Bronchial epithelial cell (primary cell): Measurements from ENCODE around the gene CTSS. TPM values are rescaled to one million over a fixed set of nuclear protein-coding genes. Genes with fewer than 3 reads are reported as not detected.

ENCODE experiments used
- DNase-seq: peaks from one replicate; pipeline ENCODE4 v3.0.0-alpha.2; 2010; ENCODE audit warnings: low read depth
- FAIRE-seq: peaks from 2 replicates; lab custom pipeline; 2011; peaks lifted over from hg19 to GRCh38; lab: Jason Lieb, UNC
- H3K27me3 ChIP-seq: 2 replicates; pipeline ENCODE4 v1.5.1; 2011; ENCODE audit warnings: low read length; ENCODE audit not compliant: control insufficient read depth, insufficient read depth
- H3K36me3 ChIP-seq: 2 replicates; pipeline ENCODE4 v1.5.1; 2011; ENCODE audit warnings: low read length; ENCODE audit not compliant: control insufficient read depth, insufficient read depth
- H3K4me3 ChIP-seq: 2 replicates; pipeline ENCODE4 v1.5.1; 2011; ENCODE audit warnings: mild to moderate bottlenecking, low read depth, low read length, control low read depth
- total RNA-seq: library from RNA; depleted of rRNA; stranded (reverse); fragments of >200 nt; gene quantifications from 2 replicates; pipeline ENCODE4 v1.2.1, GENCODE V29; 2014
- TF ChIP-seq, protein P1 (sequence below): IDR thresholded peaks from 2 replicates; pipeline ENCODE4 v1.5.1; 2011; ENCODE audit warnings: mild to moderate bottlenecking, moderate library complexity, low read length, control low read depth, inconsistent platforms; ENCODE audit not compliant: insufficient read depth, severe bottlenecking

The CTSS gene
- total RNA-seq, result 0.53 and 5.4 TPM in 2 replicates

DNA sequence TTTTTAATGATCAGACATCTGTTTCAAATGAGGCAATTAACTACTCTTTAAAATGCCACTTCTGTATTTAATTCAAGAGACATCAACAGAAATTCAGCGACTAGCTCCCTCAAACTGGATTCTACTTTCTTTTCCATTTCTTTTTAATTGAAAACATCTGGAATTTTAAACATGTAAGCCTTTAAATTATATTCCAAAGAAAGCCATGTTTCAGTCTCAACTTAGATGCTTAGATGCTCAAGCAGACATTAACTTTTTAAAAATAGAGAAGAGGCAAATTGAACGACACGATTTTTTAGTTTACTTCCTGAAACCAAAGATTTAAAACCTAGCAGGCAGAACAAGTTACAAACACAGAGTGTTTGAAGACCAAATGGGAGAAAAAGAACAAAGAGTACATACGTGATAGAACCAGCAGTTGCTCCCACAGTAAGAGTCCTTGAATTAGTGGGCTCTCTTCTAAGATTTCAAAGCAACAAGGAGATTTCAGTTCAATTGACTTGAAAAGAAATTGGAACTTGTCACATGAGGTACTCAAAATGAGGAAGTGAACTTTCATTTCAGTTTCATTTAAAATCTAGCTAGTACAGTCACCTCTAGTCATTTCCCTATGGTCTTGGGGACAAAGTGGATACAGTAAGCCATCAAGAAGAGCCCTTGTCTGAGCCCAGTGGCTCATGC, at the start of gene CTSS:
TSS of gene CTSS (minus strand) at position 483 of the 681 bp plus-strand sequence. CDS start 1,015 bp downstream, outside the sequence.
- Histone ChIP-seq H3K36me3 (no peaks in the 10 kb centered on the region), H3K4me3 (no peak within 1 kb of the TSS), H3K27me3 (no peaks in the 10 kb centered on the region)
- DNase-seq (peak; percentile 22), FAIRE-seq (no peak)
- TF ChIP-seq, protein P1, sequence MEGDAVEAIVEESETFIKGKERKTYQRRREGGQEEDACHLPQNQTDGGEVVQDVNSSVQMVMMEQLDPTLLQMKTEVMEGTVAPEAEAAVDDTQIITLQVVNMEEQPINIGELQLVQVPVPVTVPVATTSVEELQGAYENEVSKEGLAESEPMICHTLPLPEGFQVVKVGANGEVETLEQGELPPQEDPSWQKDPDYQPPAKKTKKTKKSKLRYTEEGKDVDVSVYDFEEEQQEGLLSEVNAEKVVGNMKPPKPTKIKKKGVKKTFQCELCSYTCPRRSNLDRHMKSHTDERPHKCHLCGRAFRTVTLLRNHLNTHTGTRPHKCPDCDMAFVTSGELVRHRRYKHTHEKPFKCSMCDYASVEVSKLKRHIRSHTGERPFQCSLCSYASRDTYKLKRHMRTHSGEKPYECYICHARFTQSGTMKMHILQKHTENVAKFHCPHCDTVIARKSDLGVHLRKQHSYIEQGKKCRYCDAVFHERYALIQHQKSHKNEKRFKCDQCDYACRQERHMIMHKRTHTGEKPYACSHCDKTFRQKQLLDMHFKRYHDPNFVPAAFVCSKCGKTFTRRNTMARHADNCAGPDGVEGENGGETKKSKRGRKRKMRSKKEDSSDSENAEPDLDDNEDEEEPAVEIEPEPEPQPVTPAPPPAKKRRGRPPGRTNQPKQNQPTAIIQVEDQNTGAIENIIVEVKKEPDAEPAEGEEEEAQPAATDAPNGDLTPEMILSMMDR, result no peak

DNA sequence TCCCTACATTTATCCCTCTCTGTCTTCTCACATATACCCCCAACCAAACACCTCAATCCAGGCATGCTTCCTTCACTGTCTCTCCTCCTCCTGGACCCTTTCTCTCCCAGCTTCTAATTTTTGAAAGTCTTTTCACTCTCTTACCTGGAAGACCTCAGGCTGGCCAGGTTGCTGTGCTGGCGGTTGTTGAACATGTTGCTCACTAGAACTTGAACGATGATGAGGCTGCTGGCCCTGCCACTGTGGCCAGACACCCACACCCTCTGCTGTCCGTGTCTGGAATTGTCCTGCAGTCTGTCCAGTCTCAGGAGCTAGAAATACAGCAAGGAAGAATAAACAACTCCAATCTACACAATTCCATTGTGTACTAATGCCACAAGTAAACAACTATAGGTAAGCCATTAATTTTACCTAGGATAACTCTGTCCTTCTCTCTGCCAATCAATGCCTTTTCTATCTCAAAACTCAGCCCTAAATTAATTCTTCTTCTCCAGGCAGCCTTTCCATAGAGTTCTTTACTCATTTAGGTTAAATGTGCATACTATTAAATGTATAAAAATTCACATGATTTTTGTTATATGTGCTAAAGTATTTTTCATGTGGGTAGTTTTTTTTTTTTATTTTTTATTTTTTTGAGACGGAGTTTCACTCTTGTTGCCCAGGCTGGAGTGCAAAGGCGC, 47.6 kb upstream of the CTSS start:
- peak; percentile 74 for DNase-seq
- TF ChIP-seq, protein P1, result peak; percentile 85

DNA sequence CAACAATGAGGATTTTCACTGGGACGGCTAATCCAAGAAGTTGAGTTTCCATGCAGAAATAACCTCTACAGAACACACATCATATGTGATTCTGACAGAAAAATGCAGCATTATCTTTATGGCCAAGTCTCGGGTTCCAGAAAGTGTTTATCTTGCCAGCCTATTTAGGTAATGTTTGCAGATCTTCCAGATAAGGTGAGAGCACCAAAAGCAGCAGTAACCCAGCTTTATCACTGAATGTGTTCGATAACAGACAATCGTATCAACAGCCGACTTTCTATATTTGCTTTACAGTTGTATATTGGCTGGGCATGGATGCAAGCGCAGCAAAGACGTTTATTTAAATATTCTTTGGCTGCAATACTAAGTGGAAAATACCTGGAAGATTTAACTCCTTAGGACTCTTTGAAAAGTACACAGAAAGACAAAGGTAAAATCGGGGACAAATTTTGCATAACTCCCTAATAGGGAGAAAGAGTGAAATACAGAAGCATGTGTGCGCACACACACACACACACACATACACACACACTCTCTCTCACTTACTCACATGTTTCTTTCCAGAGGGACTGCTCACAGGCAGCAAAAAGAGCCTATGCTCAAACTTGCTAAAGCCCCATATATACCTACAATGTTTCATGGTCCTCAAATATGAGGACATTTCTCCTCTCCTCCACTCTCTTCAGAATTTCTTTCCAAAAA, 45.5 kb upstream of the CTSS start:
- peaks cover 3% of the 10 kb centered on the region for H3K36me3 ChIP-seq
- no peak for DNase-seq
- H3K4me3 ChIP-seq, result no peak overlapping the region
- H3K27me3 ChIP-seq, result no peaks in the 10 kb centered on the region
- TF ChIP-seq, protein P1, result no peak
- no peak for FAIRE-seq

More for the DNA sequence above, 47.6 kb upstream of the CTSS start:
- Histone ChIP-seq H3K4me3 (no peak overlapping the region), H3K27me3 (no peaks in the 10 kb centered on the region), H3K36me3 (peaks cover 10% of the 10 kb centered on the region)
- no peak for FAIRE-seq

GRCh38 chr1:150809651-150810050, 44.1 kb upstream of the CTSS start:
- DNase-seq (peak; percentile 91), FAIRE-seq (no peak)
- TF ChIP-seq, protein P1, result no peak
- Histone ChIP-seq H3K4me3 (no peak overlapping the region), H3K27me3 (no peaks in the 10 kb centered on the region), H3K36me3 (peaks cover 3% of the 10 kb centered on the region)

DNA sequence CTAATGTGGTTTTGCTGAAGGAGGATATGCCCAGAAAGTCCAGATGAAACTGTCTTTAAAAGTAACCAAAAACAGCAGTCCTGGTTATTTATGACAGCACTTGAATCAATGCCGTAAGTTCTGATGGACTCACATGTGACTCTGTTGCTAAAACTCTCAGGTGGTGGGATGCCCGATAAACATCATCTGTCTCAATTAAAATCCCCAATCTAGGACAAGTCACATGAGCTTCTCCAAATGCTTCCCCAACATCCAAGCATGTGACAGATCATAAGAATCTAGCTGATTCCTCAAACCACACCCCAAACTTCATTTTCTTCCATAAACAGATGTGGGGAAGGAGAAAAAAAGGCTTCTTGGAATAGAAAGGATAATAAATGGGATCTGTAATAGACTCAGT, 43.3 kb upstream of the CTSS start:
- Histone ChIP-seq H3K27me3 (no peaks in the 10 kb centered on the region), H3K36me3 (peaks cover 1% of the 10 kb centered on the region), H3K4me3 (no peak overlapping the region)
- TF ChIP-seq, protein P1, result no peak
- DNase-seq, result no peak
- FAIRE-seq, result no peak
